ENCODE data around the gene MKLN1.

DNA sequence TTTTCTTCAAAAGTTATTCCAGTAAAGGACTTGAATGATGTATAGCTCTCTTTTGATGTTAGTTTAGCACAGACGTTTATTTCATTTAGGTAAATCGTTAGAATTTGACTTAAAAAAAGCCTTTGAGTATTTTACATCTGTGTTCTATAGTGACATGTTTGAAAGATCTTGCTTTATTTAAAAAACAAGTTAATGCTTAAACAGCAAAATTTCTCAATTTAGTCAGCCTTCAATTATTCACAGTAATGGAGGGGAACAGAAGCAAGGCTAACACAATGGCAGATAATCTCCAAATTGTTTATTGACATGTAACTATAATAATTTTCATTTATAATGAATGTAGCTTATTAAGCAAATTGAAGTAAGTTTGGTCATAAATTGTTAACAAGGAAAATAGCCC is 63.5 kb downstream of the MKLN1 start:
- TF ChIP-seq, protein P1, sequence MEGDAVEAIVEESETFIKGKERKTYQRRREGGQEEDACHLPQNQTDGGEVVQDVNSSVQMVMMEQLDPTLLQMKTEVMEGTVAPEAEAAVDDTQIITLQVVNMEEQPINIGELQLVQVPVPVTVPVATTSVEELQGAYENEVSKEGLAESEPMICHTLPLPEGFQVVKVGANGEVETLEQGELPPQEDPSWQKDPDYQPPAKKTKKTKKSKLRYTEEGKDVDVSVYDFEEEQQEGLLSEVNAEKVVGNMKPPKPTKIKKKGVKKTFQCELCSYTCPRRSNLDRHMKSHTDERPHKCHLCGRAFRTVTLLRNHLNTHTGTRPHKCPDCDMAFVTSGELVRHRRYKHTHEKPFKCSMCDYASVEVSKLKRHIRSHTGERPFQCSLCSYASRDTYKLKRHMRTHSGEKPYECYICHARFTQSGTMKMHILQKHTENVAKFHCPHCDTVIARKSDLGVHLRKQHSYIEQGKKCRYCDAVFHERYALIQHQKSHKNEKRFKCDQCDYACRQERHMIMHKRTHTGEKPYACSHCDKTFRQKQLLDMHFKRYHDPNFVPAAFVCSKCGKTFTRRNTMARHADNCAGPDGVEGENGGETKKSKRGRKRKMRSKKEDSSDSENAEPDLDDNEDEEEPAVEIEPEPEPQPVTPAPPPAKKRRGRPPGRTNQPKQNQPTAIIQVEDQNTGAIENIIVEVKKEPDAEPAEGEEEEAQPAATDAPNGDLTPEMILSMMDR (conservative IDR thresholded peaks at IDR 0.05) = no peak
- no peak for TF ChIP-seq EZH2 (IDR thresholded peaks at IDR 0.05; ENCODE audit: low read depth)
